GM12878 (cell line): Measurements from ENCODE around the gene TSHZ1. TPM values are rescaled to one million over a fixed set of nuclear protein-coding genes. Genes with fewer than 3 reads are reported as not detected.

Experiments
- ATAC-seq: fragments of 200-7000 bp; cut with Tn5 transposase; 3 replicates; pipeline ENCODE4 v1.9.1; 2020; ENCODE audit warnings: mild to moderate bottlenecking, moderate library complexity
- BruUV-seq: library from RNA; stranded (reverse); fragments of 400-500 nt; replicated peaks from 2 replicates; lab custom pipeline; 2021; lab: Mats Ljungman, UMichigan
- CTCF ChIA-PET: fragments of 300-600 bp; sonication (Branson Sonifier 250); formaldehyde crosslinking; extraction: SDS; loops from one replicate; lab custom pipeline; 2021; ENCODE audit warnings: inconsistent platforms; lab: Yijun Ruan, JAX
- POLR2A ChIA-PET: fragments of 350-600 bp; formaldehyde crosslinking; extraction: SDS; loops from one replicate; lab custom pipeline; 2021; ENCODE audit warnings: inconsistent platforms; lab: Charles Lee
- RAD21 ChIA-PET: fragments of 300-600 bp; sonication (Branson Sonifier 250); formaldehyde crosslinking; loops from one replicate; lab custom pipeline; 2023; ENCODE audit warnings: antibody characterized with exemption; ENCODE audit not compliant: unreplicated experiment; lab: Charles Lee
- SMC1A ChIA-PET: fragments of 300-600 bp; sonication (Branson Sonifier 250); formaldehyde crosslinking; loops from one replicate; lab custom pipeline; 2023; ENCODE audit not compliant: unreplicated experiment, uncharacterized antibody; lab: Charles Lee
- DNase-seq: peaks from one replicate; pipeline ENCODE4 v3.0.0-alpha.2; 2011; ENCODE audit warnings: low read depth, low spot score
- FAIRE-seq: peaks from 3 replicates; lab custom pipeline; 2011; peaks lifted over from hg19 to GRCh38; lab: Jason Lieb, UNC
- H2AFZ ChIP-seq: 2 replicates; pipeline ENCODE4 v1.6.0; 2011; ENCODE audit warnings: low read depth, low read length, control low read depth; ENCODE audit not compliant: control insufficient read depth
- H3K27ac ChIP-seq: 2 replicates; pipeline ENCODE4 v1.5.1; 2011; ENCODE audit warnings: control low read depth; ENCODE audit not compliant: control insufficient read depth, insufficient read depth
- H3K27me3 ChIP-seq, 2 experiments: replicated peaks in 1 of 2; 2 replicates each; pipeline versions ENCODE4 v1.6.0 to v1.6.1; 2011; ENCODE audit warnings: low read length in 1 of 2; ENCODE audit not compliant: control insufficient read depth in 2 of 2, insufficient read depth in 2 of 2
- H3K36me3 ChIP-seq, 2 experiments: 2 replicates each; pipeline ENCODE4 v1.5.1; 2011; ENCODE audit warnings: low read length in 1 of 2; ENCODE audit not compliant: control insufficient read depth in 2 of 2, insufficient read depth in 2 of 2
- H3K4me1 ChIP-seq: 2 replicates; pipeline ENCODE4 v1.6.1; 2011; ENCODE audit warnings: mild to moderate bottlenecking, low read length, moderate library complexity, mixed read lengths; ENCODE audit not compliant: control insufficient read depth, insufficient read depth
- H3K4me2 ChIP-seq: 2 replicates; pipeline ENCODE4 v1.6.0; 2011; ENCODE audit warnings: control low read depth; ENCODE audit not compliant: control insufficient read depth, insufficient read depth
- H3K4me3 ChIP-seq: fragments of 200-600 bp; sonication (generic); 2 replicates; pipeline ENCODE4 v1.5.1; 2016
- H3K79me2 ChIP-seq: 2 replicates; pipeline ENCODE4 v1.6.0; 2011; ENCODE audit warnings: low read length; ENCODE audit not compliant: control insufficient read depth, insufficient read depth
- H3K9ac ChIP-seq: 2 replicates; pipeline ENCODE4 v1.8.0; 2011; ENCODE audit warnings: low read length, control low read depth, mixed read lengths; ENCODE audit not compliant: control insufficient read depth, insufficient read depth
- H3K9me3 ChIP-seq: replicated peaks from 3 replicates; pipeline ENCODE4 v1.5.1; 2011; ENCODE audit warnings: mild to moderate bottlenecking, low read length; ENCODE audit not compliant: control insufficient read depth, insufficient read depth
- H4K20me1 ChIP-seq: 2 replicates; pipeline ENCODE4 v1.6.0; 2011; ENCODE audit not compliant: control insufficient read depth, insufficient read depth
- CEBPB ChIP-seq, 2 experiments: fragments of 150-350 bp in 1 of 2; IDR thresholded peaks; 2 replicates each; pipeline ENCODE4 v1.6.1; 2012 to 2014; ENCODE audit warnings: low read depth in 2 of 2, low read length in 2 of 2, borderline replicate concordance in 1 of 2, inconsistent platforms in 1 of 2
- HDGF ChIP-seq: fragments of 450-650 bp; IDR thresholded peaks from 2 replicates; pipeline ENCODE4 v1.6.1; 2016; ENCODE audit warnings: antibody characterized with exemption
- NR2C2 ChIP-seq: IDR thresholded peaks from 2 replicates; pipeline ENCODE4 v1.6.1; 2011; ENCODE audit warnings: borderline replicate concordance, low read depth; ENCODE audit not compliant: control insufficient read depth, insufficient read length
- SREBF1 ChIP-seq: IDR thresholded peaks from 2 replicates; pipeline ENCODE4 v1.6.1; 2012; ENCODE audit warnings: mild to moderate bottlenecking, low read length
- SUZ12 ChIP-seq: fragments of 200-600 bp; sonication (generic); IDR thresholded peaks from one replicate; pipeline ENCODE4 v1.6.1; 2018; ENCODE audit warnings: antibody characterized with exemption, mild to moderate bottlenecking; ENCODE audit not compliant: unreplicated experiment
- YBX1 ChIP-seq: fragments of 450-650 bp; IDR thresholded peaks from 2 replicates; pipeline ENCODE4 v1.6.1; 2016; ENCODE audit warnings: antibody characterized with exemption
- ZNF217 ChIP-seq: fragments of 450-650 bp; IDR thresholded peaks from 2 replicates; pipeline ENCODE4 v1.6.1; 2017; ENCODE audit warnings: antibody characterized with exemption, mild to moderate bottlenecking
- WGBS: methylation state at CpG from one replicate; pipeline ENCODE4 v1.1.6; 2016; ENCODE audit warnings: low lambda C conversion rate; ENCODE audit not compliant: insufficient replicate concordance, insufficient coverage; ENCODE audit errors: missing lambda C conversion rate; 5-methylcytosine and 5-hydroxymethylcytosine counted together
- in situ Hi-C: fragments of 300-500 bp; cut with MboI; formaldehyde crosslinking; loops from 9 replicates; pipeline ENCODE4 v1.14.3; 2018; ENCODE audit warnings: mixed read lengths
- intact Hi-C: fragments of 100-400 bp; cut with micrococcal nuclease; formaldehyde crosslinking; loops from one replicate; pipeline ENCODE4 v1.14.2; 2022; ENCODE audit not compliant: unreplicated experiment
- polyA plus RNA-seq, 11 experiments: library from polyadenylated mRNA; depleted of rRNA in 4 of 11; unstranded in 6 of 11; stranded (reverse) in 5 of 11; fragments of >200 nt; fragmentation: Nextera tagmentation in 4 of 11; fragmentation: Illumina TruSeq in 1 of 11; extraction: Ambion mirVana in 4 of 11; extraction: Trizol in 1 of 11; gene quantifications; 1 replicate in 1 of 11; 2 replicates in 10 of 11; pipeline versions ENCODE4 v1.2.1 to v1.2.3, GENCODE V29; 2011 to 2016; ENCODE audit warnings: inconsistent platforms in 2 of 11, missing spikeins in 2 of 11, low read depth in 1 of 11
- total RNA-seq, 4 experiments: library from RNA; depleted of rRNA in 3 of 4; stranded (reverse); fragments of >200 nt in 3 of 4; fragmentation: Illumina TruSeq in 1 of 4; extraction: Trizol in 1 of 4; gene quantifications; 2 replicates each; pipeline versions ENCODE4 v1.2.1 to v1.2.3, GENCODE V29; 2013 to 2021
- TF ChIP-seq, protein P1 (sequence below): fragments of 450-650 bp; IDR thresholded peaks from 2 replicates; pipeline ENCODE4 v1.6.1; 2014; ENCODE audit warnings: mild to moderate bottlenecking
- TF ChIP-seq, protein P2 (sequence below): fragments of 450-650 bp; IDR thresholded peaks from 2 replicates; pipeline ENCODE4 v1.6.1; 2018; ENCODE audit warnings: borderline replicate concordance, mild to moderate bottlenecking; ENCODE audit not compliant: partially characterized antibody
- TF ChIP-seq, protein P3 (sequence below): IDR thresholded peaks from 2 replicates; pipeline ENCODE4 v1.6.1; 2012; ENCODE audit warnings: mild to moderate bottlenecking, low read depth, low read length

Gene TSHZ1
- total and polyA plus RNA-seq, 10 of the 15 experiments (the other 5 are each of a cell fraction or from before 2014, with no cell fraction given): 2.2 to 15.2 (median 5.1) TPM

DNA sequence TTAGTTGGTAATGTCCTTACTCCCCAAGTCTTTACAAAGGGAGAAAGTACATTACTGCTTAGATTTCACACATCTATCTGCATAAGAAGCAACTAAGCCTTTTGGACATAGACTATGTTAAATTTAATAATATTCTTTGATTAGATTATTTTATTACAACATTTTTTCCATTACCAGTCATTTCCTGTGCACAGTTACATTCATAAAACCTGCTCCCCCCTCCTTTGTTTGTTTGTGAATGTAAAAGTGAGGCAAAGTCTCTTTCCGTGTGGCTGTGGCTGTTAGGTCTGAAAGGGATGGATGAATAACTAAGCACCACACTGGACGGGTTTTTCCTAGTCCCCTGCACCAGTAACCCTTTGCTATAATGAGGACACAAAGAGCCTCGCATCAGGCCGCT lies 11.3 kb upstream of the TSHZ1 start:
- TF ChIP-seq SUZ12: no peak
- TF ChIP-seq SREBF1: no peak
- TF ChIP-seq, protein P1, sequence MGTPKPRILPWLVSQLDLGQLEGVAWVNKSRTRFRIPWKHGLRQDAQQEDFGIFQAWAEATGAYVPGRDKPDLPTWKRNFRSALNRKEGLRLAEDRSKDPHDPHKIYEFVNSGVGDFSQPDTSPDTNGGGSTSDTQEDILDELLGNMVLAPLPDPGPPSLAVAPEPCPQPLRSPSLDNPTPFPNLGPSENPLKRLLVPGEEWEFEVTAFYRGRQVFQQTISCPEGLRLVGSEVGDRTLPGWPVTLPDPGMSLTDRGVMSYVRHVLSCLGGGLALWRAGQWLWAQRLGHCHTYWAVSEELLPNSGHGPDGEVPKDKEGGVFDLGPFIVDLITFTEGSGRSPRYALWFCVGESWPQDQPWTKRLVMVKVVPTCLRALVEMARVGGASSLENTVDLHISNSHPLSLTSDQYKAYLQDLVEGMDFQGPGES: no peak
- TF ChIP-seq, protein P2, sequence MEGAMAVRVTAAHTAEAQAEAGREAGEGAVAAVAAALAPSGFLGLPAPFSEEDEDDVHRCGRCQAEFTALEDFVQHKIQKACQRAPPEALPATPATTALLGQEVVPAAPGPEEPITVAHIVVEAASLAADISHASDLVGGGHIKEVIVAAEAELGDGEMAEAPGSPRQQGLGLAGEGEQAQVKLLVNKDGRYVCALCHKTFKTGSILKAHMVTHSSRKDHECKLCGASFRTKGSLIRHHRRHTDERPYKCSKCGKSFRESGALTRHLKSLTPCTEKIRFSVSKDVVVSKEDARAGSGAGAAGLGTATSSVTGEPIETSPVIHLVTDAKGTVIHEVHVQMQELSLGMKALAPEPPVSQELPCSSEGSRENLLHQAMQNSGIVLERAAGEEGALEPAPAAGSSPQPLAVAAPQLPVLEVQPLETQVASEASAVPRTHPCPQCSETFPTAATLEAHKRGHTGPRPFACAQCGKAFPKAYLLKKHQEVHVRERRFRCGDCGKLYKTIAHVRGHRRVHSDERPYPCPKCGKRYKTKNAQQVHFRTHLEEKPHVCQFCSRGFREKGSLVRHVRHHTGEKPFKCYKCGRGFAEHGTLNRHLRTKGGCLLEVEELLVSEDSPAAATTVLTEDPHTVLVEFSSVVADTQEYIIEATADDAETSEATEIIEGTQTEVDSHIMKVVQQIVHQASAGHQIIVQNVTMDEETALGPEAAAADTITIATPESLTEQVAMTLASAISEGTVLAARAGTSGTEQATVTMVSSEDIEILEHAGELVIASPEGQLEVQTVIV: no peak
- no peak for TF ChIP-seq HDGF
- no peak for TF ChIP-seq CEBPB (IDR thresholded peaks at IDR 0.05; ENCODE audit: borderline replicate concordance in 1 of 2, low read depth in 2 of 2, low read length in 2 of 2)
- no peak for TF ChIP-seq NR2C2
- no peak for TF ChIP-seq YBX1
- TF ChIP-seq, protein P3, sequence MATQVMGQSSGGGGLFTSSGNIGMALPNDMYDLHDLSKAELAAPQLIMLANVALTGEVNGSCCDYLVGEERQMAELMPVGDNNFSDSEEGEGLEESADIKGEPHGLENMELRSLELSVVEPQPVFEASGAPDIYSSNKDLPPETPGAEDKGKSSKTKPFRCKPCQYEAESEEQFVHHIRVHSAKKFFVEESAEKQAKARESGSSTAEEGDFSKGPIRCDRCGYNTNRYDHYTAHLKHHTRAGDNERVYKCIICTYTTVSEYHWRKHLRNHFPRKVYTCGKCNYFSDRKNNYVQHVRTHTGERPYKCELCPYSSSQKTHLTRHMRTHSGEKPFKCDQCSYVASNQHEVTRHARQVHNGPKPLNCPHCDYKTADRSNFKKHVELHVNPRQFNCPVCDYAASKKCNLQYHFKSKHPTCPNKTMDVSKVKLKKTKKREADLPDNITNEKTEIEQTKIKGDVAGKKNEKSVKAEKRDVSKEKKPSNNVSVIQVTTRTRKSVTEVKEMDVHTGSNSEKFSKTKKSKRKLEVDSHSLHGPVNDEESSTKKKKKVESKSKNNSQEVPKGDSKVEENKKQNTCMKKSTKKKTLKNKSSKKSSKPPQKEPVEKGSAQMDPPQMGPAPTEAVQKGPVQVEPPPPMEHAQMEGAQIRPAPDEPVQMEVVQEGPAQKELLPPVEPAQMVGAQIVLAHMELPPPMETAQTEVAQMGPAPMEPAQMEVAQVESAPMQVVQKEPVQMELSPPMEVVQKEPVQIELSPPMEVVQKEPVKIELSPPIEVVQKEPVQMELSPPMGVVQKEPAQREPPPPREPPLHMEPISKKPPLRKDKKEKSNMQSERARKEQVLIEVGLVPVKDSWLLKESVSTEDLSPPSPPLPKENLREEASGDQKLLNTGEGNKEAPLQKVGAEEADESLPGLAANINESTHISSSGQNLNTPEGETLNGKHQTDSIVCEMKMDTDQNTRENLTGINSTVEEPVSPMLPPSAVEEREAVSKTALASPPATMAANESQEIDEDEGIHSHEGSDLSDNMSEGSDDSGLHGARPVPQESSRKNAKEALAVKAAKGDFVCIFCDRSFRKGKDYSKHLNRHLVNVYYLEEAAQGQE: no peak
- TF ChIP-seq ZNF217: no peak
- ChIA-PET SMC1A (interaction anchor here (2.1 kb wide), 1 partner anchor 10 kb away, joined by 7 read pairs; no protein-coding TSS in a partner anchor), POLR2A (no interaction called here), CTCF (no interaction called here), RAD21 (no interaction called here)
- ATAC-seq (no peak), DNase-seq (no peak), FAIRE-seq (no peak)
- peaks cover 5 to 10% of the 10 kb centered on the region in 2 experiments for H3K36me3 ChIP-seq
- peaks cover 5% of the 10 kb centered on the region for H3K79me2 ChIP-seq
- H3K9ac ChIP-seq: no peak overlapping the region
- no peak overlapping the region for H2AFZ ChIP-seq
- no peaks in the 10 kb centered on the region for H3K9me3 ChIP-seq
- in situ Hi-C loops: no loop called here
- H3K4me2 ChIP-seq: no peak overlapping the region
- no peaks in the 10 kb centered on the region for H3K4me1 ChIP-seq
- no peaks in the 10 kb centered on the region for H3K27me3 ChIP-seq
- BruUV-seq: no TSS peak
- no peak overlapping the region for H3K27ac ChIP-seq
- WGBS: 87% methylated on average over 4 of the region's 4 CpGs
- no peak overlapping the region for H3K4me3 ChIP-seq
- H4K20me1 ChIP-seq: no peaks in the 10 kb centered on the region
- intact Hi-C loops: no loop called here
